HepG2 (cell line): ENCODE data around the gene CGB8. TPM values are rescaled to one million over a fixed set of nuclear protein-coding genes. Genes with fewer than 3 reads are reported as not detected.

Source experiments
- ADNP ChIP-seq: sonication (generic); formaldehyde crosslinking; IDR thresholded peaks from 2 replicates; pipeline ENCODE4 v1.4.0; 2020; ENCODE audit warnings: missing genetic modification reagents
- CTCF ChIP-seq: sonication (generic); formaldehyde crosslinking; IDR thresholded peaks from 2 replicates; pipeline ENCODE4 v1.5.0; 2020; ENCODE audit warnings: mild to moderate bottlenecking, missing genetic modification reagents, moderate library complexity
- GABPB1 ChIP-seq: IDR thresholded peaks from 2 replicates; pipeline ENCODE4 v1.6.1; 2016; ENCODE audit warnings: mild to moderate bottlenecking, missing genetic modification reagents, moderate library complexity, missing compliant biosample characterization
- GLMP ChIP-seq: sonication (generic); formaldehyde crosslinking; IDR thresholded peaks from 2 replicates; pipeline ENCODE4 v1.9.0; 2021; ENCODE audit warnings: missing genetic modification reagents, mild to moderate bottlenecking, borderline replicate concordance
- MXD4 ChIP-seq: IDR thresholded peaks from 2 replicates; pipeline ENCODE4 v1.6.1; 2016; ENCODE audit warnings: mild to moderate bottlenecking, missing biosample characterization, missing genetic modification reagents
- SP140L ChIP-seq: sonication (generic); formaldehyde crosslinking; IDR thresholded peaks from 2 replicates; pipeline ENCODE4 v1.4.0; 2020; ENCODE audit warnings: missing genetic modification reagents, borderline replicate concordance
- ZKSCAN5 ChIP-seq: sonication (generic); formaldehyde crosslinking; IDR thresholded peaks from 2 replicates; pipeline ENCODE4 v1.5.1; 2020; ENCODE audit warnings: mild to moderate bottlenecking, missing genetic modification reagents
- ZNF224 ChIP-seq: sonication (generic); formaldehyde crosslinking; IDR thresholded peaks from 2 replicates; pipeline ENCODE4 v1.5.0; 2020; ENCODE audit warnings: mild to moderate bottlenecking, missing genetic modification reagents
- ZNF24 ChIP-seq: fragments of 450-650 bp; IDR thresholded peaks from 2 replicates; pipeline ENCODE4 v1.6.1; 2017; ENCODE audit warnings: antibody characterized with exemption, mild to moderate bottlenecking
- ZNF280D ChIP-seq: sonication (generic); formaldehyde crosslinking; IDR thresholded peaks from 2 replicates; pipeline ENCODE4 v1.5.1; 2020; ENCODE audit warnings: mild to moderate bottlenecking, missing genetic modification reagents
- polyA plus RNA-seq, 8 experiments: library from polyadenylated mRNA; depleted of rRNA in 3 of 8; stranded (reverse) in 7 of 8; unstranded in 1 of 8; fragments of >200 nt; fragmentation: Illumina TruSeq in 4 of 8; extraction: Trizol in 4 of 8; gene quantifications; 2 replicates each; pipeline versions ENCODE4 v1.2.1 to v1.2.3, GENCODE V29; 2011 to 2016; ENCODE audit warnings: low read depth in 4 of 8, missing spikeins in 1 of 8, mixed read lengths in 1 of 8; ENCODE audit not compliant: insufficient read depth in 1 of 8
- total RNA-seq, 5 experiments: library from RNA; depleted of rRNA; stranded (reverse); fragments of >200 nt; fragmentation: Illumina TruSeq; extraction: Trizol; gene quantifications; 2 replicates each; pipeline ENCODE4 v1.2.3, GENCODE V29; 2016; ENCODE audit warnings: low read depth in 1 of 5
- TF ChIP-seq, protein P1 (sequence below): sonication (generic); formaldehyde crosslinking; IDR thresholded peaks from 2 replicates; pipeline ENCODE4 v1.4.0; 2020; ENCODE audit warnings: missing genetic modification reagents, mild to moderate bottlenecking, borderline replicate concordance
- TF ChIP-seq, protein P2 (sequence below): sonication (generic); formaldehyde crosslinking; IDR thresholded peaks from 2 replicates; pipeline ENCODE4 v1.5.0; 2020; ENCODE audit warnings: missing genetic modification reagents, mild to moderate bottlenecking, borderline replicate concordance
- TF ChIP-seq, protein P3 (sequence below): sonication (generic); formaldehyde crosslinking; IDR thresholded peaks from 2 replicates; pipeline ENCODE4 v1.4.0; 2020; ENCODE audit warnings: missing genetic modification reagents

The CGB8 gene
- total and polyA plus RNA-seq, 2 of the 13 experiments (the other 11 are each of a cell fraction or from before 2014, with no cell fraction given) = not detected

DNA sequence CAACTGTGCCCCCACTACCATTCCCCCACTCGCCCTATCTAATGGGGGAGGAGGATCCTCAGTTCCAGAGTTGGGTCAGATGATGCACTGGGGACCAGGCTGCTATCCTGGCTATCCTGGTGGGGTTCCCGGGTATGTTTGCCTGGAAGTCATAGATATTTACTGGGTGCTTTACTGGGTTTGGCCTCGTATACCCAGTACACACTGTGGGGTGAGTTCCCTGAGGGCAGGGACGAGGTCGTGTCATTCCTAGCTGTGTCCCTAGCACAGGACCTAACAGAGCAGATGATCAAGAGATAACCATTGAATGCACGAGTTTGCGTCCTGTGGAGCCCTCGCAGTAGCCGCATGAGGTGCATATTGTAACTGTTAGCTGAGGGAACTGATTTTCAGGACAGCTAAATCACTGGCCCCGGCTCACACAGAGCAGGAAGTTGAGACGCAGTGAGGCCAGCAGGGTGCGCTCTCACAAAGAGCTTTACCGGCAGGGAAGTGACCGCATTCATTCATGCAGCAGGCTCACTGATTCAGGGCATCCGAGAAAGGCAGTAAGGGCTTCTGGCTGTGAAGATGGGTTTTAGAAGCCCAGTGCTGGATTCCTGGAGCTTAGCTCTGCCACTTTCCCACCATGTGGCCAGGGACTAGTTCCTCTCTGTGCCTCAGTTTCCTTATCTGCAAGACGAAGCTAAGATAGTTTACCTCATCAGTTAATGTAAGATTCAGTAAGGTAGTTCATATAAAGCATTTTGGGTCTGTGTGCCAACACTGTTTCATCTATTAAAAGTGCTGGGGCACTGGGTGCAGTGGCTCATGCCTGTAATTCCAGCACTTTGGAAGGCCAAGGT is 49.2 kb downstream of the CGB8 start (continued):
- TF ChIP-seq MXD4 (CRISPR knock-in tag) (no peak), CTCF (CRISPR knock-in tag) (peak; percentile 71), SP140L (no peak), ZKSCAN5 (CRISPR knock-in tag) (no peak), GABPB1 (CRISPR knock-in tag) (0 out of 2 replicates have a peak, but pooled peaks have one; percentile 24), GLMP (CRISPR knock-in tag) (no peak), ZNF224 (no peak), ZNF24 (peak; percentile 46; the same call in 1 of the 2 replicates), ADNP (CRISPR knock-in tag) (no peak), ZNF280D (no peak)
- TF ChIP-seq, protein P1, sequence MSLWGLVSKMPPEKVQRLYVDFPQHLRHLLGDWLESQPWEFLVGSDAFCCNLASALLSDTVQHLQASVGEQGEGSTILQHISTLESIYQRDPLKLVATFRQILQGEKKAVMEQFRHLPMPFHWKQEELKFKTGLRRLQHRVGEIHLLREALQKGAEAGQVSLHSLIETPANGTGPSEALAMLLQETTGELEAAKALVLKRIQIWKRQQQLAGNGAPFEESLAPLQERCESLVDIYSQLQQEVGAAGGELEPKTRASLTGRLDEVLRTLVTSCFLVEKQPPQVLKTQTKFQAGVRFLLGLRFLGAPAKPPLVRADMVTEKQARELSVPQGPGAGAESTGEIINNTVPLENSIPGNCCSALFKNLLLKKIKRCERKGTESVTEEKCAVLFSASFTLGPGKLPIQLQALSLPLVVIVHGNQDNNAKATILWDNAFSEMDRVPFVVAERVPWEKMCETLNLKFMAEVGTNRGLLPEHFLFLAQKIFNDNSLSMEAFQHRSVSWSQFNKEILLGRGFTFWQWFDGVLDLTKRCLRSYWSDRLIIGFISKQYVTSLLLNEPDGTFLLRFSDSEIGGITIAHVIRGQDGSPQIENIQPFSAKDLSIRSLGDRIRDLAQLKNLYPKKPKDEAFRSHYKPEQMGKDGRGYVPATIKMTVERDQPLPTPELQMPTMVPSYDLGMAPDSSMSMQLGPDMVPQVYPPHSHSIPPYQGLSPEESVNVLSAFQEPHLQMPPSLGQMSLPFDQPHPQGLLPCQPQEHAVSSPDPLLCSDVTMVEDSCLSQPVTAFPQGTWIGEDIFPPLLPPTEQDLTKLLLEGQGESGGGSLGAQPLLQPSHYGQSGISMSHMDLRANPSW = no peak
- TF ChIP-seq, protein P2, sequence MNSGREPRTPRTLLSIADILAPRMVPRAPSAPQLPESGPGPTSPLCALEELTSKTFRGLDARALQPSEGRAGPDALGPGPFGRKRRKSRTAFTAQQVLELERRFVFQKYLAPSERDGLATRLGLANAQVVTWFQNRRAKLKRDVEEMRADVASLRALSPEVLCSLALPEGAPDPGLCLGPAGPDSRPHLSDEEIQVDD = no peak
- TF ChIP-seq, protein P3, sequence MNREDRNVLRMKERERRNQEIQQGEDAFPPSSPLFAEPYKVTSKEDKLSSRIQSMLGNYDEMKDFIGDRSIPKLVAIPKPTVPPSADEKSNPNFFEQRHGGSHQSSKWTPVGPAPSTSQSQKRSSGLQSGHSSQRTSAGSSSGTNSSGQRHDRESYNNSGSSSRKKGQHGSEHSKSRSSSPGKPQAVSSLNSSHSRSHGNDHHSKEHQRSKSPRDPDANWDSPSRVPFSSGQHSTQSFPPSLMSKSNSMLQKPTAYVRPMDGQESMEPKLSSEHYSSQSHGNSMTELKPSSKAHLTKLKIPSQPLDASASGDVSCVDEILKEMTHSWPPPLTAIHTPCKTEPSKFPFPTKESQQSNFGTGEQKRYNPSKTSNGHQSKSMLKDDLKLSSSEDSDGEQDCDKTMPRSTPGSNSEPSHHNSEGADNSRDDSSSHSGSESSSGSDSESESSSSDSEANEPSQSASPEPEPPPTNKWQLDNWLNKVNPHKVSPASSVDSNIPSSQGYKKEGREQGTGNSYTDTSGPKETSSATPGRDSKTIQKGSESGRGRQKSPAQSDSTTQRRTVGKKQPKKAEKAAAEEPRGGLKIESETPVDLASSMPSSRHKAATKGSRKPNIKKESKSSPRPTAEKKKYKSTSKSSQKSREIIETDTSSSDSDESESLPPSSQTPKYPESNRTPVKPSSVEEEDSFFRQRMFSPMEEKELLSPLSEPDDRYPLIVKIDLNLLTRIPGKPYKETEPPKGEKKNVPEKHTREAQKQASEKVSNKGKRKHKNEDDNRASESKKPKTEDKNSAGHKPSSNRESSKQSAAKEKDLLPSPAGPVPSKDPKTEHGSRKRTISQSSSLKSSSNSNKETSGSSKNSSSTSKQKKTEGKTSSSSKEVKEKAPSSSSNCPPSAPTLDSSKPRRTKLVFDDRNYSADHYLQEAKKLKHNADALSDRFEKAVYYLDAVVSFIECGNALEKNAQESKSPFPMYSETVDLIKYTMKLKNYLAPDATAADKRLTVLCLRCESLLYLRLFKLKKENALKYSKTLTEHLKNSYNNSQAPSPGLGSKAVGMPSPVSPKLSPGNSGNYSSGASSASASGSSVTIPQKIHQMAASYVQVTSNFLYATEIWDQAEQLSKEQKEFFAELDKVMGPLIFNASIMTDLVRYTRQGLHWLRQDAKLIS (CRISPR knock-in tag) = no peak
